Muscle layer of colon (tissue), 2 donors: ENCODE measurements around the gene SPIC.
"Not testable (repeated sequence)": the region's sequence is repeated elsewhere in the genome, so short reads cannot be mapped to it uniquely, and the experiment has no call there.

ENCODE experiments used
- H3K27ac ChIP-seq: one replicate; pipeline ENCODE4 v1.7.0; 2013; ENCODE audit warnings: low read depth, mild to moderate bottlenecking, low read length, moderate library complexity
- H3K27me3 ChIP-seq, 2 donors: one replicate each; pipeline ENCODE4 v1.7.0; 2013; ENCODE audit warnings: low read length in 2 of 2, mild to moderate bottlenecking in 2 of 2; ENCODE audit not compliant: insufficient read depth in 2 of 2, control insufficient read depth in 1 of 2
- H3K36me3 ChIP-seq: one replicate; pipeline ENCODE4 v1.7.0; 2013; ENCODE audit warnings: mild to moderate bottlenecking, low read length; ENCODE audit not compliant: insufficient read depth
- H3K4me1 ChIP-seq: one replicate; pipeline ENCODE4 v1.7.0; 2013; ENCODE audit warnings: mild to moderate bottlenecking, low read length; ENCODE audit not compliant: insufficient read depth
- H3K4me3 ChIP-seq, 2 donors: one replicate each; pipeline ENCODE4 v1.7.0; 2013; ENCODE audit warnings: low read length in 2 of 2, low read depth in 1 of 2, mild to moderate bottlenecking in 1 of 2, moderate library complexity in 1 of 2
- H3K9ac ChIP-seq: one replicate; pipeline ENCODE4 v1.7.0; 2013; ENCODE audit warnings: low read length
- H3K9me3 ChIP-seq: one replicate; pipeline ENCODE4 v1.7.0; 2013; ENCODE audit warnings: mild to moderate bottlenecking, low read length
- donor health status: abdominal sarcoma.
- donor health status: Adenocarcinoma of cecum.

The SPIC gene

GRCh38 chr12:101474711-101475386, at the start of gene SPIC:
SPIC (plus strand) TSS chr12:101475336; CDS start chr12:101476905, 1,569 bp downstream.
- Histone ChIP-seq H3K4me3 (no peak within 1 kb of the TSS), H3K36me3 (no peaks in the 10 kb centered on the region), H3K27ac (no peak within 1 kb of the TSS), H3K4me1 (no peaks in the 10 kb centered on the region), H3K9me3 (no peaks in the 10 kb centered on the region), H3K9ac (no peak within 1 kb of the TSS), H3K27me3 (no peaks in the 10 kb centered on the region)

- Histone ChIP-seq H3K9ac (no peak overlapping the region), H3K9me3 (no peaks in the 10 kb centered on the region), H3K27ac (no peak overlapping the region), H3K27me3 (no peaks in the 10 kb centered on the region), H3K4me1 (no peaks in the 10 kb centered on the region), H3K4me3 (no peak overlapping the region), H3K36me3 (no peaks in the 10 kb centered on the region)
Observed at GRCh38 chr12:101430456-101430855, 44.7 kb upstream of the SPIC start.

GRCh38 chr12:101436136-101436535, 39.0 kb upstream of the SPIC start:
- no peaks in the 10 kb centered on the region for H3K4me1 ChIP-seq
- H3K4me3 ChIP-seq: no peak overlapping the region
- H3K27ac ChIP-seq: no peak overlapping the region
- no peaks in the 10 kb centered on the region for H3K36me3 ChIP-seq
- H3K27me3 ChIP-seq: no peaks in the 10 kb centered on the region
- H3K9me3 ChIP-seq: no peaks in the 10 kb centered on the region
- H3K9ac ChIP-seq: no peak overlapping the region

- Histone ChIP-seq H3K27ac (no peak overlapping the region), H3K9me3 (no peaks in the 10 kb centered on the region)
Observed at GRCh38 chr12:101439236-101439635, 35.9 kb upstream of the SPIC start.

GRCh38 chr12:101441461-101442224, 33.5 kb upstream of the SPIC start:
- Histone ChIP-seq H3K4me1 (no peaks in the 10 kb centered on the region), H3K4me3 (no peak overlapping the region), H3K9ac (no peak overlapping the region), H3K9me3 (no peaks in the 10 kb centered on the region), H3K36me3 (no peaks in the 10 kb centered on the region), H3K27ac (no peak overlapping the region), H3K27me3 (no peaks in the 10 kb centered on the region)

More at GRCh38 chr12:101439236-101439635, 35.9 kb upstream of the SPIC start:
- Histone ChIP-seq H3K36me3 (no peaks in the 10 kb centered on the region), H3K4me1 (no peaks in the 10 kb centered on the region), H3K4me3 (no peak overlapping the region), H3K9ac (no peak overlapping the region), H3K27me3 (no peaks in the 10 kb centered on the region)

GRCh38 chr12:101455685-101456084, 19.5 kb upstream of the SPIC start:
- H3K9ac ChIP-seq: no peak overlapping the region
- no peak overlapping the region for H3K27ac ChIP-seq
- H3K4me3 ChIP-seq: no peak overlapping the region
- no peaks in the 10 kb centered on the region for H3K4me1 ChIP-seq
- no peaks in the 10 kb centered on the region for H3K36me3 ChIP-seq
- H3K9me3 ChIP-seq: no peaks in the 10 kb centered on the region
- H3K27me3 ChIP-seq: no peaks in the 10 kb centered on the region

- Histone ChIP-seq H3K9ac (no peak overlapping the region), H3K36me3 (no peaks in the 10 kb centered on the region), H3K27ac (no peak overlapping the region), H3K4me1 (no peaks in the 10 kb centered on the region), H3K4me3 (no peak overlapping the region), H3K27me3 (no peaks in the 10 kb centered on the region), H3K9me3 (no peaks in the 10 kb centered on the region)
Observed at GRCh38 chr12:101459642-101460346, 15.3 kb upstream of the SPIC start.

- H3K4me3 ChIP-seq: no peak overlapping the region
- no peaks in the 10 kb centered on the region for H3K9me3 ChIP-seq
Observed at GRCh38 chr12:101468948-101469347, 6.2 kb upstream of the SPIC start.

GRCh38 chr12:101470939-101471338, 4.2 kb upstream of the SPIC start:
- no peak overlapping the region for H3K9ac ChIP-seq
- H3K4me1 ChIP-seq: no peaks in the 10 kb centered on the region
- H3K4me3 ChIP-seq: no peak overlapping the region
- H3K27me3 ChIP-seq: no peaks in the 10 kb centered on the region
- no peaks in the 10 kb centered on the region for H3K36me3 ChIP-seq
- no peak overlapping the region for H3K27ac ChIP-seq
- no peaks in the 10 kb centered on the region for H3K9me3 ChIP-seq

More at GRCh38 chr12:101468948-101469347, 6.2 kb upstream of the SPIC start:
- no peak overlapping the region for H3K9ac ChIP-seq
- no peaks in the 10 kb centered on the region for H3K4me1 ChIP-seq
- no peaks in the 10 kb centered on the region for H3K36me3 ChIP-seq
- H3K27ac ChIP-seq: no peak overlapping the region
- no peaks in the 10 kb centered on the region for H3K27me3 ChIP-seq

GRCh38 chr12:101471878-101472277, 3.3 kb upstream of the SPIC start:
- not testable (repeated sequence) for H3K9ac ChIP-seq, H3K27me3 ChIP-seq, H3K4me1 ChIP-seq, H3K9me3 ChIP-seq, H3K36me3 ChIP-seq, H3K27ac ChIP-seq, H3K4me3 ChIP-seq

GRCh38 chr12:101474248-101474647, 888 bp upstream of the SPIC start:
- Histone ChIP-seq H3K4me1 (no peaks in the 10 kb centered on the region), H3K36me3 (no peaks in the 10 kb centered on the region), H3K27me3 (no peaks in the 10 kb centered on the region), H3K9ac (no peak overlapping the region), H3K27ac (no peak overlapping the region), H3K9me3 (no peaks in the 10 kb centered on the region), H3K4me3 (no peak overlapping the region)
